Amniotic stem cell (primary cell): ENCODE data around the gene MAP3K6.
"Not testable (repeated sequence)": the region's sequence is repeated elsewhere in the genome, so short reads cannot be mapped to it uniquely, and the experiment has no call there.

ENCODE experiments used
- DNase-seq: peaks from one replicate; lab custom pipeline; 2025; lab: John Stamatoyannopoulos, UW

MAP3K6 gene, protein sequence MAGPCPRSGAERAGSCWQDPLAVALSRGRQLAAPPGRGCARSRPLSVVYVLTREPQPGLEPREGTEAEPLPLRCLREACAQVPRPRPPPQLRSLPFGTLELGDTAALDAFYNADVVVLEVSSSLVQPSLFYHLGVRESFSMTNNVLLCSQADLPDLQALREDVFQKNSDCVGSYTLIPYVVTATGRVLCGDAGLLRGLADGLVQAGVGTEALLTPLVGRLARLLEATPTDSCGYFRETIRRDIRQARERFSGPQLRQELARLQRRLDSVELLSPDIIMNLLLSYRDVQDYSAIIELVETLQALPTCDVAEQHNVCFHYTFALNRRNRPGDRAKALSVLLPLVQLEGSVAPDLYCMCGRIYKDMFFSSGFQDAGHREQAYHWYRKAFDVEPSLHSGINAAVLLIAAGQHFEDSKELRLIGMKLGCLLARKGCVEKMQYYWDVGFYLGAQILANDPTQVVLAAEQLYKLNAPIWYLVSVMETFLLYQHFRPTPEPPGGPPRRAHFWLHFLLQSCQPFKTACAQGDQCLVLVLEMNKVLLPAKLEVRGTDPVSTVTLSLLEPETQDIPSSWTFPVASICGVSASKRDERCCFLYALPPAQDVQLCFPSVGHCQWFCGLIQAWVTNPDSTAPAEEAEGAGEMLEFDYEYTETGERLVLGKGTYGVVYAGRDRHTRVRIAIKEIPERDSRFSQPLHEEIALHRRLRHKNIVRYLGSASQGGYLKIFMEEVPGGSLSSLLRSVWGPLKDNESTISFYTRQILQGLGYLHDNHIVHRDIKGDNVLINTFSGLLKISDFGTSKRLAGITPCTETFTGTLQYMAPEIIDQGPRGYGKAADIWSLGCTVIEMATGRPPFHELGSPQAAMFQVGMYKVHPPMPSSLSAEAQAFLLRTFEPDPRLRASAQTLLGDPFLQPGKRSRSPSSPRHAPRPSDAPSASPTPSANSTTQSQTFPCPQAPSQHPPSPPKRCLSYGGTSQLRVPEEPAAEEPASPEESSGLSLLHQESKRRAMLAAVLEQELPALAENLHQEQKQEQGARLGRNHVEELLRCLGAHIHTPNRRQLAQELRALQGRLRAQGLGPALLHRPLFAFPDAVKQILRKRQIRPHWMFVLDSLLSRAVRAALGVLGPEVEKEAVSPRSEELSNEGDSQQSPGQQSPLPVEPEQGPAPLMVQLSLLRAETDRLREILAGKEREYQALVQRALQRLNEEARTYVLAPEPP (N-terminal part only)

DNA sequence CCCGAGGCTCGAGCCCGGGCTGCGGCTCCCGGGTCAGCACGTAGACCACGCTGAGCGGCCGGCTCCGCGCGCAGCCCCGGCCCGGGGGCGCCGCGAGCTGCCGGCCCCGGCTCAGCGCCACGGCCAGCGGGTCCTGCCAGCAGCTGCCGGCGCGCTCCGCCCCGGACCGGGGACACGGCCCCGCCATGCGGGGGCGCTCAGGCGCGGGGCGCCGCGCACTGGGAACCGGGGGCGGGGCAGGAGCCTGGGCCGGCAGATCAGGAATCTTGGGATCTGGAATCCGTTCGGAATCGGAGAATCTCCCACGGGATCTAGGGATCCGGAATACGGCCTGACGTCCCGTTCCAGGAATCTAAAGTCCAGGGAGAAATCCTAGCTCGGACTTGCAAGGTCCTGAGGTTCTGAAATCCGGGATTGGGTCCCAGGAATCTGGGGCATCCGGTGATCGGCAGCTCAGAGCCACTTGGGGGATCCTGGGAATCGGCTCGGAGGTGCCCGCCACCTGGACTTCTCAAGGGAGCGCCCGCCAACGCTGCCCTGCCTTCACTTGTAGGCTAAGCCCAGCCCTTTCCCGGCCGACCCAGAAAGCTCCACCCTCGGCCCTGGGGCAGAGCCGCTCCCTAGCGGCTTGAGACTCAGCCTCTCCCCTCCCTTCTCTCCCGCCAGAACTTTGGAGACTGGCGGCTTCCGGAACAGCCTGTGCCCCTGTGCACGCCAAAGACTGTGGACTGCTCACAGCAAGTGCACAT, at the start of gene MAP3K6:
Gene MAP3K6, minus strand, starts transcription at position 551 of the 749 bp plus-strand sequence. Its CDS starts 364 bp downstream, at position 187.
- peak; percentile 63 for DNase-seq

DNA sequence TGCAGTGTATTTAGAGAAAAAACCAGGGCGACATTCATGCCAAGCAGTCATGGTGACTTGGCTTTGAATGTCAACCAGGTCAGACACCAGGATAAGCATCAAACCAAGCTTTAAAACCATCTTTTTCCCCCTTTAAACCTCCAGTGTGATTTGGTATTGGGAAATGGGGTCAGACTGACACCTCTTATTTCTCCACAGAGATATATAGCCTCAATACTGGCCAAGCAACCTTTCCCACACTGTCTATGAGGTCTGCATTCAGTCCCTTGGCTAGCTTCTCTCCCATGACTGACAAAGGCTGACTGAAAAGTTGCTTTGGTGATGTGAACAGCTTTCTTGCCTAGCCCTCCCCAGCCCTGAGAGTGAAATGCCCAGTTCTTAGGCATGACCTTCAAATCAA, 47.3 kb upstream of the MAP3K6 start:
- no peak for DNase-seq

DNA sequence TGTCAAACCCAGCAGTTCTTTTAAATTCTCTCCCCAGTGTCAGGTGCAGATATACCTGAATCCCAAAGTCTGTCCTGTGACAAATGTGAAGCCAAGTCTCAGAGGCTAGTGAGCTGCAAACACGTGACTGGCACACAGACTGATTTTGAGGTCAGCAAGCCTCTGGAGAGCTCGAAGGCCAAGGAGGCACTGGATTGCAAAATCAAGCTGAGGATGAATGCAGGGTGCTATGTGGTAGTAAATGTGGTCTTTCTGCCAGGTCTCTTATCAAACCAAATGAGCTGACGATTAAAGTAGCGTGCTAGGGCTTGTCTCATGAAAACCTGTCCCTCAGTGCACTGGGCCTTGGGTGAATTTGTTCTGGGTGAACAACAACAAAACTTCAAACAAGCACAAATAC, 46.2 kb upstream of the MAP3K6 start:
- no peak for DNase-seq

DNA sequence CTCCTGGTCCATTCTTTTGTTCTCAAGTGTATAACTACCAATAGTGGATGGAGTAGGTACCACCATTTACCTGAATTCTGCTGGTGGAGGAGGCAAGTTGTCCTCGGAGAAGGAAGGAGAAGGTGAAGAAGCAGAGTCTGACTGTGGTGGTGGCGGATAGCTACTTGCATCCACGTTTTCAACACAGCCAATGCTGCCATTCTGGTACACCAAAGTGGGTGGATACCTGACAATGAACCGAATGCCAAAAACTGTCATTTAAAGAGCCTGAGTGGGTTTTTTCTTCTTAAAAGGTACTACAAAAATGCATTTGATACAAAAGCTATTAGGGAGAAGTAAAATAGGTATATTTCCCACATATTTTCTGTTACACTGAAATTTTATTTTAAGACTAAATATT, 45.7 kb upstream of the MAP3K6 start:
- DNase-seq: no peak

DNA sequence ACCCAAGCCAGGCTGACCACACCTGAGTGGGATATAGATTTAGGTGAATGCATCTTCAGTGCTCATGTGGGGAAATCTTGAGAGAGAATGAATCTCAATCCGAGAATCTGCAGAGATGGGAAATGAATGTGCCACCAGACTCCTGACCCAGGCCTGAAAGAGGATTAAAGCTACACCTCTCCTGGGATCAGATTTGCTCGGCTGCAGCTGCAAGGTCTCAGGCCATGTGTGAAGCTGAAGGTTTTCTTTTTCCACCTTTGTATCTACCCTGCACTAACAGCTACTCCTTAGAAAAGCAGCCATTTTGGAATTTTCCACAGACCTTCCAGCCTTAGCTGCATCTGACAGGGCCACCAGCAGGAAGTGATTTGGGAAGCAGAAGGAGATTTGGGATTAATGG, 43.9 kb upstream of the MAP3K6 start:
- no peak for DNase-seq

DNA sequence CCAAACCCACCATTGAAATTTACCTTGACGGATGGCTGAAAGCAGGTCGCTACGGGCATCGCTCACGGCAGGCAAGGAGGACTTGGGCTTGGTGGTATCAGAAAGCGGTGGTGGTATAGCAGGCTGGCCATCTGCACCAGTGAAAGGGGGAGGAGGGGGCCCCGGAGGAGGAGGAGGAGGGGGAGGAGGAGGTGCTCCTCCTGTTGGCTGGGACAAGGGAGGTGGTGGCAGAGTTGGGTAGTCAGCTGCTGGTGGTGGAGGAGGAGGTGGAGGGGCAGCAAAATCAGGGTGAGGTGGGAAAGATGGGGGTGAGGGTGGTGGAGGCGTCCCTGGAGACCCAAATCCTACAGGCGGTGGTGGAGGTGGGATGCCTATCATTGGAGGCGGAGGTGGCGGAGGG, 42.9 kb upstream of the MAP3K6 start:
- no peak for DNase-seq

DNA sequence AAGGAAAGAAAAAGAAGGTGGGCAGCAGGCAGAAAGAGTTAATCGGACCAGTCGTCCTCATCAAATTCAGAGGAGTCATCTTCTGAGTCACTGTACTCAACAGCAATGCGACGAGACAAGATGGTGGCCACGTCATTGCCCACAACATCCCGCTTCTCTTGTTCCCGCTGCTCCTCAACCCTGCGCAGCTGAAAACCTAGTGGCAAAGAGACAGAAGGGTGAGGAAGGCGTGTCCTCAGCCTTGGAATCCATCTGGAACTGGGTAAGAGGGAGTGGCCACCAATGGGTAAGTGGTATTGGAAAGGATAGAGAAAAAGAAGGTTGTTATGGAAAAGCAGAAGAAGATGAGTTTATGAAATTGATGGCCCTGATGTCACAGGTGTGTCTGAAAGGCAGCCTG, 41.4 kb upstream of the MAP3K6 start:
- no peak for DNase-seq

DNA sequence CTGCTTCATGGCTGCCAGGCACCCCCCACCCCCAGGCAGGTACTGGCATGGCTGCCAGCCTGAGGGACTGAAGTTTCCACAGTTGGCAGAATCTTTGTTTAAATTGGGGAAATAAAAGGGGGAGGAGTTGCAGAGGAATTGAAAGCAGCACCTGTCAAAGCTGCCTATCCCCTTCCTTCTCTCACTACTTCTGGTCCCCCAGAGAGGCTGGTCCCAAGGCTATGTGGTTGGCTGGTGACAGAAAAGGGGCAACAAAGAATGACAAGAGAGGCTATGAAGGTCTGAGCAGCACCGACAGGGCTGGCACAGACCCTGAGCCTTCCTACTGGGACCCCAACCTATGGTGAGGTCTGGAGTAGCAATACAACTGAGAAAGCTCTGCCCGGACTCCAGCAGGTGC, 40.0 kb upstream of the MAP3K6 start:
- not testable (repeated sequence) for DNase-seq

DNA sequence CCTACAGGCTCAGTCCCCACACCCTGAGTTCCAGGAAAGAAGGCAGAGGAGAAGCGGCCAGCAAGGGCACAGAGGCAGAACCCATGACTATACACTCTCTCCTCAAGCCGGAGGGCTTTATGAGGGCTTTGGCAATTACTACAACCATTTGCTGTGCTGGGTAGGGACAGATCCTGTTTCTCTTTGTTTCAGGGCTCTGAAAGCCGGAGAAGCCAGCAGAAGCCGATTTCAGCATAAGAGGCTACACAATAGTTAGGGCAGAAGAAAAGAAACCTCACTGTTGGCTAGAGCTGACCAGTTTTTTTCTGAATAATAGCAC, 39.6 kb upstream of the MAP3K6 start:
- DNase-seq: no peak

DNA sequence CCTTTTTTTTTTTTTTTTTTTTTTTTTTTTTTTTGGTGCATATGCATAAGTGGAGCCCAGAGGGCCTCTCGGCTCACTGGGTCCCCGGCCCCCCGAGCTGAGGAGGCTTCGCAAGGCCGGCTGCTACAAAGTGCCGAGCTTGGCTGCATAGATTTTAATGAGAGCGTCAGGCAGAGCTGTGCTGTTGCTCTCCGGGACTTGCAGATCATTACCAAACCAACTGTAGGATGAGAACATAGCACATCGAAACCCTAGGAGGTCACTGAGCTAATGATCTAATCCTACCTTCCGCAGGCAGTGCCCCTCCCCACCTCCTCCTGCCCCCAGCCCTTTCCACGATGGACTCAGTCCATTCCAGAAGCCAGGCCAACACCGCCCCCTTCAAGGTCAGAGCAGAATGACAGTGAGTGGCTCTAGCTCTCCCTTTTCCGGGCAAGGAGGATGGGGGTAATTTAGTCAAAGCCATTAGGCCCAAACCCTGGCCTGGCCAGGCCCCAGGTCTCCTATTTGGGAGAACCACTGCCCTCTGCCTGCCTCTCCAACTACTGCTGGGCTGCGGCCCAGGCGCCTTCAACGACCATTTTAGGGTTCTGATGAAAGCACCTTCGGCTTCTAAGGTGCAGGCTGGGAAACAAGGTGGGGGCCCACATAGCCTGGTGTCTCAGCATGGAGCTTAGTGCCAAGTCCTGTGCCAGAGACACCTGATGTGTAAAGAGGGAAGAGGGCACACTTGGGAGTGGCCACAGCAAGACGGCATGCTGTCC, 39.0 kb upstream of the MAP3K6 start:
- DNase-seq: not testable (repeated sequence)

DNA sequence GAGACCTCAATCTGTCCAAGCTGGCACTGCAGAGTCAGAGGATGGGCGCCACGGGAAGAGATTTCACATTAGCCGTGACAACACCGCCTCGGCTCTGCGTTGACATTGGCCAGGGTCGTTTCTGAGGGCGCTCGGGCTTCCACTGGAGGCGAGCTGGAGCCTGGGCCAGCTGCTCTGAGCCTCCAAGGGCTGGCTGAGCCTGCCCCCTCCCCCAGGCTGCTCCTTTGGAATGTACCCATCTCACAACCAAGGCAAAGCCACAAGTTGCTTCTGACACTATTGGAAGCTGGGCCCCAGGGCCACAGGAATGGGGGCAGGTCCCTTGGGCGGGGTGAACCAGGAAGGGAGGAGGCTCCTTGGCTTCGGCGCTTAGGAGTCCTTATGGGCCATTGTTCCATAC, 38.3 kb upstream of the MAP3K6 start:
- DNase-seq: no peak

DNA sequence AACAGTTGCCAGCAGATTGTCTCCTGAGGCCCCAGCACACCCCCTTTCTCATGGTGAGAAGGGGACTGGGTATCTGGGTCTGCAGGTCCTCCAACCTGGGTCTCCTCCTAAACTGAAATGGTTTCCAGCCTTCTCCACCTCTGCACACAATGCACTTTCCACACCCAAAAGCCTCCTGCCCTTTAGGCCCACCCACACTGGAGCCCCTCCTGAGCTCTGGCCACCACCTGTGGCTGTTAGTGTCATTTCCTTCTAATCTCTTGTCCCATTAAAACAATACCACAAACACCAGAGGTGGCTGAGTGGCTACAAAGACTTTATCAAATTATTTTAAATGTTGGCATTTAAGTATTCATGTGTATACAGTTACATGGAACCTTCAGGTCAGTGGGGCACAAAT, 37.2 kb upstream of the MAP3K6 start:
- DNase-seq: no peak

DNA sequence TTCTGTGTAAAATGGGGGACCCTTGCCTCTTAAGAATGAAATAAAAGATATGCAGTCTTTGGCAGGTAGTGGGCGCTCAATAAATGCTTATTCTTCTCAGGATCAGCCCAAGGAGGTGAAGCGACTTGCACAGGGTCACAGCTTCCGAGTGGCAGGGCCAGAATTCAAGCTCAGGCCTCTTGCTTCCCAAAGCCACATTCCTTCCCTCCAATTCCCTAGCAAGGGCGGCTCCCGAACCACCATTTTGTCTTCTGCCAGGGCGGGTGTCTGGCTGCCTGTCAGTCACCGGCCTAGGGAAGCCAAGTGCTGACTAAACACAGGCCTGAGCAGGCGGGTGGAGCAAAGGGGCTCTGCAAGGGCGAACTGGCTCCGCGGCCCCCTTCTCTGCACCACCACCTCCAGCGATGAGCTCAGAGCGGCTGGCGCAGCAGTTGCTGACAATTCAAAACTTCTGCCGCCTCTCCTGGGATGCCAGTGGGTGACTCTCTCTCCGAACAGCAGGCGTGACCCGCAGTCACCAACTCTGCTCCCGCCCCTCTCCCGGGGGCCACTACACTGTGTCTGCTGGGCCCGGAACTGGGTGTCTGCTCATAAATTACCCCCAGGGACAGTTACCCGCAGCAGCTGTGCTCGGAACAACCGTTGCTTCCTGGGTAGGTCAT, 36.4 kb upstream of the MAP3K6 start:
- no peak for DNase-seq

DNA sequence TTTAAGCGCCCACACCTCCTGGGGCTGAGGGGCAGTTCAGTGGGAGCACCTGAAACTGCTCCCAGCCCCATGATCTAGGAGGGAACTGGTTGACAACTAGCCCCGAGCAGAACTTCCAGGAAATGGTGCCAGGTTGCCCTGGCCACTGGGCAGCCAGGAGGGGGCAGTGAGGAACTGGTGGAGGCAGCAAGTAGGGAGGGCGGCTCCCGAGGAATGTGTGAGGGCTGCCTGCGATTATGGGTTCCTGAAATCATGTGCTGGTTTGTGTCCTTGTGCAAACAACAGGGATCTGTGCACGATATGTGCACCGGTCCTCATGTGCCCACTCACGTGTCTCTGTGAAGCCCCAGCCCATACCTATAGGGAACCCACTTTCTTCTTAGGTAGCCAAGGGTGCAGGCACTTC, 35.6 kb upstream of the MAP3K6 start:
- DNase-seq: no peak

DNA sequence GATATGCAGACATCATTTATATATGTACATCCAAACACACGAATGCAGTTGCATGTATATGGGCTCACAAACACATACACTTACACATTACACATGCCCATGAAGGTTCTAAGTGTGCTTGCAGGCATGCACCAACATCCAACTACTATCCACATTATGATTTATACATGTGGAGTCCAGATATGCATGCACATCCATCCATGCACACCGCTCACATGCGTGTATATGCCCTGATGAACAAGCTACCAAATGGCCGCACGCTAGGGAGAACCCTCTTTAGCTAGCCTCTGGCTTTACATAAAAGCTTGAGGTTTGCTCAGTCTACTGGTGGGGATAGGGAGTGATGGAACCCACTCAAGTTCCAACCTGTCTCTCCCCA, 34.2 kb upstream of the MAP3K6 start:
- DNase-seq: no peak

DNA sequence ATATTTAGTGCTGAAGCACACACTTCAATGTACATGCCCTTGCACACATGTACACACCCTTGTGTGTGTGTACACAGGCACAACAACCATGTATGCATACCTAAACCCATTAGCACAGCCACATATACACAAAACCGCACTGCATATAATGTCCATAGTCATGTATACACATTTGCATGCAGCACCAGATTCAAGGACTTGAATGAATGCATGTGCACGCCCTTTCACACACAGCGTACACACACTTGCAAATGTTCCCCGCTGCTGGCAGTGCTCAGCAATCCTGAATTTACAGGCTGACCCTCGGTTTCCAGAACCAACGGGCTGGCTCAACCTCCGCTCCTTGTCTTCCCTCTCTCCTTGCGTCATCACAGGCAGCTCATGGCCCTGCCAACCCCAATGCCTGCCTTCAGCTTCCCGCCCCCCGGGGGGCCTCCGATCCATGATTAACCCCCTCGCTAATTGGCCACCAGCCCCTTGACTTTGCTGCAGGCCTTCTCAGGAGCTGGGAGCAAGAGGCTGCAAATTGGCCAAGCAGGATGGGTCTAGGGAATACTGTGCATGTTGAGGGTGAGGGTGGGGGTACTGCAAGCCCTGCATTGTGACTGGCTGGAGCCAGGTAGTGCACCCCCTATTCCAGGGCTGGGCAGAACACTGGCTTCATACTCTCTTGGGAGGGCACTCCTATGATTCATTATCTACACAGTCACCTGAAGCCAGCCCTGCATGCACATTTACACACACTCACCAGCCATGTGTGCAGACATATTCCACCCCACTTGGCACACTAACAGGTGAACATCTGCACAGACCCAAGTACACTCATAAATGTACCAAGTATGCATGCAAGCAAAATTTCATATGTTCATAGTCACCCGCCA, 33.6 kb upstream of the MAP3K6 start:
- no peak for DNase-seq

DNA sequence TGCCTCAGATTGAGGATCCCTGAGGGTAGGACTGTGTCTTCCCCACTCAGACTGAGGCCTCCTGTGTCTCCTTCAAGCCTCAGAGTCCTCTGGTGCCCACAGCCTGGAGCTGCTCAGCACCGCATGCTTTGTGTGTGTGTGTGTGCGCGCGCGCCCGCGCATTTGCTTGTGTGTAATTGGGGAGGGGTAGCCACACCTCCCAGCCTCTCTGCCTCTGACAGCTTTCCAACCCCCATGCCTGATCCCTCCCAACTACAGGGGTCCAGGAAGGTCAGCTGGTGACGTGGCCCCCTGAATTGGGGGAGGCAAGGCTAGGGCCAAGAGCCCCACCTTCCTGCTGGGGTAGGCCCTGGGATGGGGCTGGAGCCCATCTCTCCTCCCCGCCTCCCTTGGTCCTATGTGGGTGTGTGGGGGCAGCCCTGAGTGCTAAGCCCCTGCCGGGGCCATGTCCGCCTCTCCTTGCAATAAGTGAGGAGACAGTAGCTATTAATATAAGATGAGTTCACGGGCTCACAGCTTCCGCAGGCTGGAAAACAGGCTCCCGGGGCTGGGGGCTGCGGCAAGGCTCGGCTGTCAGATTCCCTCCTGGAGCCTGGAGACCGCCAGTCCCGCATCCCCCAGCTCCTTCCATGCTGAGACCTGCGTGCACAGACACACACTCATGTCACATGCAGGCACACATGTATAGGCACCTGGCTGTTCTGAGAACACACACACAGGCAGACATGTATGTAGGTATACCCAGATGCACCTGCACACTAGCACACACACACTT, 32.7 kb upstream of the MAP3K6 start:
- no peak for DNase-seq

DNA sequence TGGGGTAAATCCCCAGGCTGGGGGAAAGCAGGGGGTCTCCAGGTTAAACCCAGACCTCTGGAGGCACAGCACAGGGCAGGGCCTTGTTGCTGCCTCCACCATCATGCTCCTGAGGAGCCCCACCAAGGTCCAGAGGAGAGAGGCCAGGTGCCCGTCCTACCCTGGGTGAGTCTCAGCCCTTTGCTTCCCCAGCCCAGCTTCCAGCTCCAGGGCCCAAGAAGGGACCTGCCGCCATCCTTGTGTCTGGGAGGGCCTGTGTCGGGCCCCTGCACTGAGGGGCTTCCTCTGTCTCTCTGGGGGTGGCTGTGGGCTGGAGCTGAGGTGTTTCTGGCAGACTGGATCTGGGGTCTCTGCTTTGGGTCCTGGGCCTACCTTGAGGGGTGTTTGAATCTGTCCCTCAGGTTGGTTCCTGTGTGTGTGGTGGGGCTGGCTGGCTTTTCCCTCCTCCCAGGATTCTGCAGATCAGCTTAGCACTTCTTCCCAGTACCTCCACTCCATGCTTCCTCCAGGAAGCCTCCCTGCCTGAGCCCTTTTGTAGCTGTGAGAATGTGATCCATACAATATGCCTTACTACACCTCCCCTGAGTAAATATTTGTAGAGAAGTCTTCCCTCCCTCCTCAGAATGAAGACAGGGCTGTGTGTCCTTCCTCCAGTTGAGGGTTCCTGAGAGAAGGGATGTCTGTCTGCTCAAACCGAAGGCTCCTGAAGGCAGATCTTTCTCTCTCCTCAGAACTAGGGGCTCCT, 31.8 kb upstream of the MAP3K6 start:
- DNase-seq: no peak
